Fibroblast of skin of scalp (primary cell): ENCODE measurements around the gene IFRD2.
"Not testable (repeated sequence)": the region's sequence is repeated elsewhere in the genome, so short reads cannot be mapped to it uniquely, and the experiment has no call there.

Experiments used
- DNase-seq: peaks from one replicate; pipeline ENCODE4 v3.0.0-alpha.2; 2013

Gene IFRD2

DNA sequence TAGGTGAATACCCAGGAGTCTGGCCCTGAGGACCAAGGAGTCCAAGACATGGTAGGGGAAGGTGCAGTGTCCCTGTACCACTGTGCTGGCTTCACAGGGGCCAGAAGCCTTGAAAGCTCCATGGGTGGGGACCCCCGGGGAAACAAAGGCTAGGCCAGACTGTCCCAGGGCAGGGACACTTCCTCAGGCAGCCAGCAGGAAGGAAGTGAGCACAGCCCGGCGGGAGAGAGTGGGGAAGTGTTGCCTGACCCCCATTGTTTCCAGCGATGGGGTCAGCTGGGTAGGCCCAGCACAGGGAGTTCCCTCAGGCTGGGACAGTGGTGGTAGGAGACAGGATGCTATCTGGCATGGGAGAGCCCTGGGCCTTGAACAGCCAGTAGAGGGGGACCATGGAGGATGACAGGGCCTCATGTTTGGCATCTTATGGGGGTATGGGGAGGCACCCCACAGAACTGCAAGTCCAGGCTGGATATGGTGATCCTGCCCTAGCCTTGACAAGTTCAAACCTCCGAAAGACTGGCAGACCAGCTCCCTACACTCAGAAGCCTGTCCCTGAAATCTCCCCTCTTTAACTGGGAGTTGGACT, 31.5 kb upstream of the IFRD2 start:
- no peak for DNase-seq

DNA sequence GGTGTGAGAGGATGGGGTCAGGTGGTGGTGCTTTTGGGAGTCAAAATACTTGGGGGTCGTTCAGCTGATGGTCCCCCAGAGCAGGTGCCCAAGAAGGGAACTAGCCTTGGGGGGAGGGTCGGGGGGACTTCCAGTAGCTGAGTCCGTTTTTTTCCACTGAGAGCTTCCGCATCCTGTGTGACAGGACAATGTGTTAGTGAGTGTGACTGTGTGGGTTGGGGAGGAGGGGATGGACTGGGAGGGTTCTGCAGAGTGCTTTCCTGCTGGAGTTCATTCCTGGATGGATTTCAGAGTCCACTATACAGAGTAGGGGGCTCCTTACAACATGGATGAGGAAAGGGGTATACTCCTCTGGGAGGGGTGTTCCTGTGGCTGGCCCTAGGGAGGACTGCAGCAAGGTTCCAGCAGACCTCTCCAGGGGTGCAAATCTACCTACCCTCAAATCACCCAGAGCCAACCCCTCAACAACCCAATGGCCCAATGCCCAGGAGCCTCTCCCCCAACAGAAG, 30.9 kb upstream of the IFRD2 start:
- no peak for DNase-seq

DNA sequence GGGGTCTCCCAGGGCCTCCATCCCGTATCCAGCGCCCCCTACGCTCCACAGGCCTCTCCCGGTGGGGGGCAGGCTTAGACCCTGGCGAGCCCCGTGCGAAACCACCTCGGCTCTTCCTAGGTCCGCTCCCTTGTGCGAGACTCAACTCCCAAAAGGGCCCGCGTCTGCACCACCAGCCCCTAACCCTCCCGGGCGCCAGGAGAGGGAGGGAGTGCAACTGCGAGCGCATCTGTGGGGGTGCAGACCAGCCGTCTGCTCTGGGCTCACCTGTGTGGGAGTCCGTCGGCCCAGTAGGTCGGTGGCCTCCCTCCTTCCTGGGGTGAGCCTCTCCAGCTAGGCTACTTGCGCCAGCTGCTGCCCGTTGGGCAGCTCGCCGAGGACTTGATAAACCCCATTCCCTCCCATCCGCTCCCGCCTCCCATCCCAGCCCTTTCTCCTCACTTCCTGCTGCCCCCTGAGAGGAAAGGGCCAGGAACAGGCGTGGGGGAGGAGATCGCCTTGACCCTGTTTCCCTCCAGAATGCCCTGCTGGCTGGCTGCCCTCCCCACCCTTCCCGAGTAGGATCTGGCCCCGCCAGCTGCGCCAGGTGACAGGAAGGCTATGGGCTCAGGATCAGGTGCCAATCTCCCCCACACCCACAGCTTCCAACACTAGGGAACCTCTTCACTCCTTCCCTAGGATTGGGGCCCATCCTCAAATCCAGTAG, 30.3 kb upstream of the IFRD2 start, which contains the start of gene HYAL2:
TSS of gene HYAL2 (minus strand) at position 360 of the 706 bp plus-strand sequence. CDS start 2,256 bp downstream, outside the sequence.
- DNase-seq = no peak

DNA sequence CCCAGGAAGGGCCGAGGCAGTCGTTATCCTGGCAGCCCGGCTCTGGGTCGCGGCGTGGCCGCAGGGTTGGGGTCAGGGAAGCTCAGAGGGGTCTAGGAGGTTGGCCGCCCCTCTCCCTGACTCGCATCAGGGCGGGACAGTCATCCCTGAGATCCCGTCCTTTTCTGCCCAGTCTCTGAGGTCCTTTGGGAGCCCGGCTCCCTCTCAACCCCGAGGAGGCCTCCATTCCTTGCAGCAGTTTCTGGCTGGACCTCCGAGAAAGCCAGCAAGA, 29.8 kb upstream of the IFRD2 start:
- no peak for DNase-seq

DNA sequence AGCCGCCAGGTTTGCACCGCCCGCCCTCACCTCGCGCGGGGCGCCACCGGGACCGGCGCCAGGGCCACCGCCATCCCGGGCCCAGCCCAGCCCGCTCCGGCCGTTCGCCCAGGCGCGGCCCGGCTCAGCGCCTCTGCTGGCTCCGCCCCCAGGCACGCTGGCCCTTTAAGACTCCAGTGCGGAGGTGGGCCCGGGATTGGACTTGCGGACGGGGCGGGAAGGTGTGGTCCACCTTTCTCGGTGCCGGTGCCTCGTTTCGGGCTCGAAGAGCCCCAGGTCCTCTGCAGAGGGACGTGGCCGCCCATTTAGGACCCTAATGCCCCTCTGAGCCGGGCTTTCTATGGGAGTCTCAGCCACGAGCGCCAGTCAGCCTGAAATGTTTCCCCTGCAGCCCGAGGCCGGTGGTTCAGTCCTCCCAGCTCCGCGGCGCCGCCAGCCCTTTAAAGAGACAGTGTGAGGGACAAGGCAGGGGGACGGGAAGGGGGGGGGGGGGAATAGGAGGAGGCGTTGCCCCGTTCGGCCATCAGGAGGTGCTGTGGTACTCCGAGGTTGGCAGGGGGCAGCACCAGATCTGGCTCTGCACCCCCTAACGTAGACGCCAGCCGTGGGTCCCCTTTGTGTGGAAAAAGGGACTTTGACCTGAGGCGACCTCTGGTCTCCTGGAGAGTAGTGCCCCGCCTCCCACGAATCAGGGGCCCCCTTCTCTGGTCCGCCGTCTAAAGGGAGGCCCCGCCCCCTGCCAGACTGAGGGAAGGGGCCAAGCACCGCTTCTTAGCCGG, 29.3 kb upstream of the IFRD2 start:
- DNase-seq = peak; percentile 91

DNA sequence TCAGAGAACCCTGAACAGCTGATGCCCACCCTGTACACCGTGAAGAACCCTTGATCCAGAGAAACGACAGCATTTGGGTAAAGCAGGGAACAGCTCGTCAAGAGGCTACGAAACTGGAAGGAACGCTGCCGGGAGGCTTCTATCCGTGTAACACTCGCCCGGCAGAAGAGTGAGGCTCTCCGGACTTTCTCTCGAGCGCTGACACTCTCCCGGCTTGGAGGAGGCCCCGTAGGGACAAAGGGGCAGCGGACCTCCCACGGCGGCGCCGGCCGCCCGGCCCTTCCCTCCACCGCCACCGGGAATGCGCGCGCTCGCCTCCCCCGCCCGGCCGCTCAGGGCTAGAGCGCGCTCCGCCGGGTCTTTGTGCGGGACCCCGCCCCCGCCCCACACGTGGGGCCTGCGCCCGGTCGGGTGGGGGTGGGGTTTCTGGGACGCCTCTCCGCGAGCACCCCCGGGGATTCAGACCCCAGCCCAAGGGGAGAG, 28.7 kb upstream of the IFRD2 start:
- peak; percentile 77 for DNase-seq

DNA sequence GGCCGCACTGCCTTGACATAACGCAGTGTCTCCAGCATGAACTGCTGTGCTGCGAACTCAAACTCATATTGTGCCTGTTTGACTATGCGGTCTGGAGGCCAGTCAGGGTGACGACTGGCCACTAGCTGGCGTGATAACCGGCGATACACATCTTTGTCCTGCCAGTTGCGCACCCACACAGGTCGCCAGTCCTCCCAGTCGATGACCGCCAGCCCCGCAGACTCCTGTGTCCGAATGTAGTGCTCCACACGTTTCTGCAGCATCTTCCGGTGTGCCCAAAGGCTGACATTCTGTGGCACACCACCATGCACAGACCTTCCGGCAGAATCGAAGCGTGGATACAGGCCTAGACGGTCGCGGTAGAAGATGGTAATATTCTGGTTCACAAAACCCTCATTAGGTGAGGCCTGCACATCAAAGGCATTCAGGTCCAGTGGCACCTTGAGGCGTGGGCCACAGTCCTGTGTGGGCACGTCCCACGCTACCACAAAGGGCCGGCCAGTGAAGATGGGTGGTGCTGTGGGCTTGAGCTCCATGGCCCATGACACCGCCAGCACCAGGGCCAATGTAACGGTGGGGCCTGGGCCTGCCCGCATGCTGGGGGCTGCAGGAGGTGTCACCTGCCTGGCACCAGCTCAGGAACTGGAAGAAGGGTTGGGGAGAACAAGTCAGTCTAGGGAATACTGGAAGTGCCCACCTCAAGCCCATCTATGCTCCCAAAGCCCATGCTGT, 27.8 kb upstream of the IFRD2 start:
- DNase-seq = no peak

DNA sequence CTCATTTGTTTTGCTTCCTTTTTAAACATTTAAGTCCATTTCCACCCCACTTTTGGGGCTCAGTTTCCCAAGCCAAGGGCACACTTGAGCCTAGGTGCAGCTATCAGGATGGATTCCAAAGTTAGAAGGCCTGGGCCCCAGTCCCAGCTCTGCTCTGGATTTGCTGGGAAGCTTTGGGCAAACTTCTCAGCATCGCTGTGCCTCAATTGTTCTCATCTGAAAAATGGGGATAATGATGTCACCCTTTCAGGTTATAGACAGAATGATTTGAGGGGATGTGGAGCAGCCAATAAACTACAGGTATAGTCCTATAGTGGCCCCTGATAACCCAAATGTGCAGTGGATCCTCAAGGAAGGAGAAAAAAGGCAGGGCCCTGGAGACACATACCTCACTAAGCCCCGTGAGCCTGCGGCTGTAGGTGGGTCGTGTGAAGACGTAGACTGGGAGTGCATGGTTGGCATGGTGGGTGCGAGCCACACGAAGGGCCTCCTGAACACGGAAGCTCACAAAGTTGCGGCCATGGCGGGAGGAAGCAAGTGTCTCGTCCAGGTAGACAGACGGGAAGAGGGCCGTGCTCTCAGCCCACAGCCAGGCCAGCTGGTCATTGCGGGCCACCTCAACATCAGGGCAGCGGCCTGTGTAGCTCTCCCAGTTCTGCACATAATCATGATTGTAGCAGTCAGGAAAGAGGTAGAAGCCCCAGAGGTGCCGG, 27.1 kb upstream of the IFRD2 start:
- DNase-seq = no peak

DNA sequence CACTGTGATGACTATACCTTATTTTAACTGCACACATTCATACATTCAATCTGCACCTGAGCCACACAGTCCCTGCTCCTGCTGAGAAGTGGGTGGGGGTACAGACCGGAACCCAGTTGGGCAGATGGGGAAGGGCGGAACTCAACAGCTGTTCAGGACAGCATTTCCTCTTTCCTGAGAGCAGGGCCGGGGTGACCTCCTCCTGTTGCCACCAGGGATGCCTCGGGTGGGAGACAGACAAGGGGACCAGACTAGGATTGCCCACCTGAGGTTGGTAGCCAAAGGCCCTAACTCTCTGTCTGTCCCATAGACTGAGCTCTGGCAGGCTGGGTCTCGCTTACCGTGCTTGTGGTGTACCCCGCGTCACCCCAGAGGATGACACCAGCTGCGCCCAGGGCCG, 26.4 kb upstream of the IFRD2 start:
- no peak for DNase-seq

DNA sequence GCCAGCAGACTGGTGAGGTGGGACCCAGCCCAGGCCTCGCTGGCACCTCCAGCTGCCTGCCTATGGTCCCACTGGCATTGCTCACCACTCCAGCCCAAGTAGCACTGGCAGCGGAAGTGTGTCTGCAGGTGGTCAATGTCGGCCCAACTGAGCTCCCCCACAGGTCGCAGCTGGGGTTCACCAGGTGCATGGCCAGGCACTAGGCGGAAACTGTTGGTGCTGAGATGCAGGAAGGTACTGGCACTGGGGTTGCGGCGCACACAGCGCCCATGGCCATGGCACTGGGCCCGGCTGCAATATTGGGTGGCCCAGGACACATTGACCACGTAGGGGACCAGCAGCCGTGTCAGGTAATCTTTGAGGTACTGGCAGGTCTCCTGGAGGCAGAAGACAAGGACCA, 25.9 kb upstream of the IFRD2 start:
- DNase-seq = no peak

DNA sequence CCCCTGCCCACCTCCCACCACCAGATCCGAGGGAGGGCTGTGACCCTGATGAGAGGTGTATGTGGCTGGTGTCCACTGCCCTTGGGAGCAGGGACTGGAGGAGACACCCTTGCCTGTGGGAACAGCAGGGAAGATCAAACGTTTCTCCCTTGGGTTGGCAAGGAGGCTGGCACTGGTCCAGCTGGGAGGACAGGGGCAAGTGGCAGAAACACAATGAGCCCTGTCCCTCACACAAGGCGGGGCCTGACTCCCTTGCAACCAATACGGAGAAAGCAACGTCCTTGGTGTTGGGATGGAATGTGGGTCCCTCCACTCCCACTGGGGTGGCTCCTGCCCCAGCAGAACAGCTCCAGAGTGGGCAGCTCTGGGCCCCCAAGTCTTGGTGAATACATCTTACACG, 25.1 kb upstream of the IFRD2 start:
- DNase-seq = no peak

DNA sequence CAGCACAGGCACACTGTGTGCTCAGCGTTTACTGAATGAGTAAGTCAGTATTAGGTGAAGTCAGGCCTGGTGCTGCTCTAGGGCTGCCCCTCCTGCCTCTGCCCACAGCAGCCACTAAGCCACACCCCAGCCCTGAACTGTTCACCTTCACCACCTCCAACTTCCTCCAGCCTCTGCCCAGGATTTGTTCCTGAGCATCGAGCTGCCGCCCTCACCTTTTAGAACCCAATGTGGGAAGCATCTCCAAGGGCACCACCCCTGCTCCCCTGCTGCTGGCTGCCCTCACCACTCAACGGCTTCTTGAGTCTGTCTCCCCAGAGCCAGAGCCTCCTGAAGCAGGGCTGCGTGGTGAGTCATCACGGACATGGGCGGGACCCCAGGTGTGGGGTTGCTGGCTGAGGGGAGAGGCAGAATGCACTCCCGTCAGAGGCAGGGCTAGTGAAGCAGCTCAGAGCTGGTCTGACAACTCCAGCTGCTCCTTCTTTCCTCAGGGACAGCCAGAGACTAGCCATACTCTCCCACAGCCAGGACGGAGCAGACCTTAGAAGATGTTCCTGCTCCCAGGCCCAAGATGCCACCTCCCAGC, 24.5 kb upstream of the IFRD2 start:
- DNase-seq = no peak

DNA sequence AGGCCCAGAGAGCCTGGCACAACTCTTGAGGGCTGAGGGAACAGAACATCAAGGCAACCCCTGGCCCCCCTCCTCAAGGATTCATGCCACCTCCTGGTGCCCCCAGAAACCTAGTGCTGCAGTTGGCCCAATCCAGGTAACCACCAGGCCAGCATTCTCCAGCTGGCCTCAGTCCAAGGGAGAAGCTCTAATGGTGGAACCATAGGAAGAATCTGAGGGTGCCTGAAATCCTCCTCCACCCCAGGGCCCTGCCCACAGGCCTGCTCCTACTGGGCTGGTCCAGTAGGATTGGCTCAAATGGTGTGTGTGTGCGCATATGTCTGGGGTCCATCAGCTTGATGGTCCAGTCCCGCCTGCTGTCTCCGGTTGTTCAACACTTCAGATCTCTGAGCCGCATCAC, 22.6 kb upstream of the IFRD2 start:
- no peak for DNase-seq

DNA sequence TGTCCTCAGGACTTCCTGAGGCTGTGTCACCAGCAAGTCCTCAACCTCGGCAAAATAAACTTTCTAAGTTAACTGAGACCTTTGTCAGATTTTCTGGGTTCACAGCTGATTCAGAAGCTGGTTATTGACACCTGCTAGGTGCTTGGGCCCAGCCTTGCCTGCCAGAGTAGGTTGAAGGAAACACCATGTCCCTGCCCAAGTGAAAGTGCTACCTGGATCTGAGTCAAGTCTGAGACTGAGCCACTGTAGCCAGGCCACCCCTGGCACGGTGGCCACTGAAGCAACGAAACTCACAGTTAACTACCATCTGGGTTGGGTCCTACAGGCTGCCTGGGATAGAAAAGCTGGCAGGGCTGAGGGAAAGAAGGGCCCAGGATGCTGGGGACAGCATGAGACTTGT, 22.1 kb upstream of the IFRD2 start:
- no peak for DNase-seq

DNA sequence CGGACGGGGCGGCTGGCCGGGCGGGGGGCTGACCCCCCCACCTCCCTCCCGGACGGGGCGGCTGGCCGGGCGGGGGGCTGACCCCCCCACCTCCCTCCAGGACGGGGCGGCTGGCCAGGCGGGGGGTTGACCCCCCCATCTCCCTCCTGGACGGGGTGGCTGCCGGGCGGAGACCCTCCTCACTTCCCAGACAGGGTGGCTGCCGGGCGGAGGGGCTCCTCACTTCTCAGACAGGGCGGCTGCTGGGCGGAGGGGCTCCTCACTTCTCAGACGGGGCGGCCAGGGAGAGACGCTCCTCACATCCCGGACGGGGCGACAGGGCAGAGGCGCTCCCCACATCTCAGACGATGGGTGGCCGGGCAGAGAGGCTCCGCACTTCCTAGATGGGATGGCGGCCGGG, 19.8 kb upstream of the IFRD2 start:
- not testable (repeated sequence) for DNase-seq

DNA sequence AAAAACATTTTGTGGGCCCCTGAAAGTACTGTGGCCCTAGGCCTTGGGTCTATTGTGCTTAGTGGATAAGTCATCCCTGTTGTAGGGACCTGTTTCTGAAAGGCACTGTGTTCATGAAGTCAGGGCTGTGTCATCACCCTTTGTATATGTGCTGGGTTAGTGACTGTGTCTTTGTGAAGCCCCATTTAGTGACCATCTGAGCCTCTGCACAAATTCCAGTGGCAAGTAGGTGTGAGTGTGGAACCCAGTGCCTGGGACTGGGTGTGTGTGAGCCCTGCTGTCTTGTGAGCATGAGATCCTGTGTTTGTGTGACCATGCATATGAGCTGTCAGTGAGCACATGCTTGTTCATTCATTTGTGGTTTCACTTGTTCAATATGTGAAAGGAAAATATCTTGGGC, 12.4 kb upstream of the IFRD2 start:
- no peak for DNase-seq

DNA sequence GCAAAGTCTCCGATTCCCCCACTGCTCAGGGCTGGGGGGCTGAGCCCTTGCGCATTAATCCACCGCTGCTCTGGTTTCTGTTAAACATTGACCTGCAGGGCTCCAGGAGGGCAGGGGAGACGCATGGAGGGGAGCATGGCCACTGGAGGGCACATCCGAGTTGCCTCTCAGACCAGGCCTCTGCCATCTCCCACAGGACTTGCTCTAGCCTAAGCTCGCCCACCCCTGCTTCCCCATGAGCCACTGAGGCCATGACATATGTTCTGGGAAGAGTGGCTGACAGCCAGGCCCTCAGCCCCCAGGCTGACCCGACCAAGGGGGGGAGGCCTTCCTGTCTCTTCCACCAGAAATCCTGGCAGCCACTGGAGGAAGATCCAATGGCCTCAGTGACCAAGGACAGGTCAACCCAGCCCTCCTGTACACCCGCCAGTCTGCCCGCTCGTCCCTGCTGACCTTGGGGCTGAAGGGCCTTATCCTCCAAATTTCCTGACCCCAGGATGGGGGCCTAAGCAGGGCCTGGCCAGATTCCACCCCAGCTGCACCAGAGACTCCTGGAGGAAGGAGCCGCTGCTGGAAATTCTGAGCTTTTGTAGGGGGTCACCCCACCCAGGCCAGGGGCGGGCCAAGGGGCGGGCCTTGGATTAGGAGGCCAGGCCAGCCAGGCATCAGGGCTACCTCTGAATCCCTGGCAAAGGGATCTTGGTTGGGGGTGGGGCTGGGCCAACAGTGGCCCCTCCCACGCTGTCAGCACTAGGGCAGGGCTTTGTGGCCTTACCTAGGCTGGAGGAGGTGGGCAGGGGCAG, 11.0 kb upstream of the IFRD2 start, which contains the start of gene HYAL1:
TSS of gene HYAL1 (minus strand) at position 562 of the 803 bp plus-strand sequence. CDS start 618 bp downstream, outside the sequence.
- DNase-seq = no peak

DNA sequence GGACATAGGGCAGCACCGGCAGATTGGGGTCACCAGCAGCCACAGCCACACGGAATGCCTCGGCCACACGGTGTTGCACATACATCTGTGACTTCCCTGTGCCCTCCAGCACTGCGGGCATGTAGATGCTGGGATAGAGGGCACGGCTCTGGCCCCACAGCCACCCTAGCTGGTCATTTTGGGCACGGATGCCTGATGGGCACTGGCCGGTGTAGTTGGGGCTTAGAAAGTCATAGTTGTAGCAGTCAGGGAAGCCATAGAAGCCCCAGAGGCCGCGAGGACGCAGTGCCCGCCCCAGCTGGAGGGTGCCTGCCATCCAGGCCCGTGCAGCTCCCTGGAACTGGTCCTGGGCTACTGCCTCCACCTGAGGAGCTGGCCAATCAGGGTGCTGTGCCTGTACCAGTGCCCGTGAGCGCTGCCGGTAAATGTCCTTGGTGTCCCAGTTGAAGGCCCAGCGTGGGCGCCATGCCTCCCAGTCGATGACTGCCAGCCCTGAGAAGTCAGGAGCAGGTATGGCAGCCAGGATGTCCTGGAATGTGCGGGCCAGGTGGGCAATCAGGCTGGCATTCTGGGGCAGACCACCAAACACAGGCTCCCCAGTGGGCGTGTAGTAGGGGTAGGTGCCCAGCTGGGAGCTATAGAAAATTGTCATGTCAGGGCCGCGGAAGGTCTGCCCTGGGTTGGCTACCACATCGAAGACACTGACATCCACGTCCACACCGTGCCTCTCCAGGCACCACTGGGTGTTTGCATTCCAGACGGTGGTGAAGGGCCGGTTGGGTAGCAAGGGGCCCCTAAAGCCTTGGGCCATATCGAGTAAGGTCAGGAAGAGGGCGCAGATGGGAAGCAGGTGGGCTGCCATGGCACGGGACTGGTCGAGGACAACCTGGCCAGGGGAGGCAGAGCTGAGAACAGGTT, 10.1 kb upstream of the IFRD2 start:
- DNase-seq = no peak

DNA sequence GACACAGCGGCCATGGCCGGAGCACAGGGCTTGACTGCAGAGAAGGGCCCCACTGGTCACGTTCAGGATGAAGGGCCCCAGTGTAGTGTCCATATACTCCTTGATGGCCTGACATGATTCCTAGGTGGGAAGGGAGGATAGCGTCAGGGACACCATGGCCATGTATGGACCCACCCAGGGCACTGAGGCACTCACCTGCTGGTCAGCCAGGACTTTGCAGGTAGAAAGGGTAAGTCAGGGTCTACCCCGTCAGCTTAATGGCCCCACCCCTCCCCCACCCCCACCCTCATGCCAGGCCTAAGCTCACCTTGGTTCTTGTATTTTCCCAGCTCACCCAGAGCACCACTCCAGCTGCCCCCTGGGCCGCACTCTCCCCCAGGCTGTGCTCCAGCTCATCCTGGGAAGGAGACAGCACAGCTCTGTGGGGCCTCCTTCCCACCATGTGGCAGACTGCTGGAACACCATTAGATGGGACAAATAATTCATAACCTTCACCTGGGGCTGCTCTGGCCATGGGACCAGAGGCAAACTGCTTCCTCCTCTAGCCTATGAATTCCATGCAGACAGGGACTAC, 8.5 kb upstream of the IFRD2 start:
- DNase-seq = no peak
